ENCODE results near the gene FBXW9.
A peak's percentile ranks its signal among the peaks of the same experiment; 100 is the strongest.
"Not testable (repeated sequence)": the region's sequence is repeated elsewhere in the genome, so short reads cannot be mapped to it uniquely, and the experiment has no call there.

Gene FBXW9

DNA sequence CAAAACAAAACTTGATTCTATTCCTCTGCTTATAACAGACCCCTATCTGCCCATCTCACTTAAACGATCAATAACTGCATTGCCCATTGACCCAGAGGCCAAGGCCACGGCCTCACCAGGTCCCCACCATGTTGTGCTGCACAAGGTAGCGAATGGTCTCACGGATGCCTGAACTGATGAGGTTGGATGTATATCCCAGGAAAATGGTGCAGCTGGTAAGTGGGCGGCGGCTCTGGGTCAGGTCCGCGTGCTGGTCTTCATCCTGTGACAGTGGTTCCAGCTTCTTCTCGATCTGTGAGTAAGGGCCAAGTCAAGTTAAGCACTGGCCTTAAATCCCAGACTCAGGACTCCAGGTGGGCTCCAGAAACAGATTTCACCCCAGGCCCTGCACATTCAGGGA is 16.4 kb downstream of the FBXW9 start:
- no peak for DNase-seq

DNA sequence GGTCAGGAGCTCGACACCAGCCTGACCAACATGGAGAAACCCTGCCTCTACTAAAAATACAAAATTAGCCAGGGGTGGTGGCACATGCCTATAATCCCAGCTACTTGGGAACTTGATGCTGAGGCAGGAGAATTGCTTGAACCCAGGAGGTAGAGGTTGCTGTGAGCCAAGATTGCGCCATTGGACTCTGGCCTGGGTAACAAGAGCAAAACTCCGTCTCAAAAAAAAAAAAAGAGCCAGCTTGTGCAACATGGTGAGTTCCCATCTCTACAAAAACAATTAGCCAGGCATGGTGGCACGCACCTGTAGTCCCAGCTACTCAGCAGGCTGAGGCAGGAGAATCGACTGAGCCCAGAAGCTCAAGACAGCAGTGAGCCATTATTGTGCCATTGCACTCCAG is 18.4 kb downstream of the FBXW9 start:
- not testable (repeated sequence) for DNase-seq

- DNase-seq, result no peak
Measured at GRCh38 chr19:12676928-12677327, 19.5 kb downstream of the FBXW9 start.

DNA sequence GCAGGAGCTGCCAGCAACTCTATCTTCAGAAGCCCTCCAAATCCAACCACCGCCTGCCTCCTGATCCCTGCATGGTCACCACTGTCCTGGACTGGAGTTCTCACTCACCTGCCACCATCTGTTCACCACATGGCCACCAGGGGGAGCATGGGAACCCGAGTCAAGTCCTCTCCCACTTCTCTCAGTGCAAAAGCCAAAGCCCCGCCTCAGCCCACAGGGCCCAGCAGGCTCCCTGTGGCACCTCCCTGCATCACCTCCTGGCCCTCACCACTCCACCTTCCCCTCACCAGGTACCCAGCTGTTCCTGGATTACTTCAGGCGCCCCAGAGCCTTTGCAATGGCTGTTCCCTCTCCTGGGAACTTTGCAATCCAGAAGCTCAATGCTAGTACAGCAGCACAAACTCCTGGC is 20.0 kb downstream of the FBXW9 start:
- peak; percentile 67 for DNase-seq

DNA sequence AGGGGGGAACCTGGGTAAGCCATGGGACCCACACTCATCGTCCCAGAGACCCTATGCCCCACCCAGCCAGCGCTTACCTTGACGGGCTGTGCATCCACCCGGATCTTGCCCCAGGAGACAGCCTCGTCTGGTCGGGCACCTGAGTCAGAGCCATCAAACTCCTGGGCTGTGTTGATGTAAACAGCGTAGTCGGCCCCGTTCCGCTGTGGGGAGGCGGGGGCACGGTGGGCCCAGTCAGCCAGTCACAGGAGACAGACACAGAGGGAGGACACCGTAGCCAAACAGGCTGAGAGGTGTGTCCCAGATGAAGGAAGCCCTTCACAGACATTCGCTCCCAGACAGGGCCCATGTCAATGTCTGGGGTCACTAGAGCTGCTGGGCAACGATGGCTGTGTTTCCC is 20.5 kb downstream of the FBXW9 start:
- DNase-seq, result no peak

DNA sequence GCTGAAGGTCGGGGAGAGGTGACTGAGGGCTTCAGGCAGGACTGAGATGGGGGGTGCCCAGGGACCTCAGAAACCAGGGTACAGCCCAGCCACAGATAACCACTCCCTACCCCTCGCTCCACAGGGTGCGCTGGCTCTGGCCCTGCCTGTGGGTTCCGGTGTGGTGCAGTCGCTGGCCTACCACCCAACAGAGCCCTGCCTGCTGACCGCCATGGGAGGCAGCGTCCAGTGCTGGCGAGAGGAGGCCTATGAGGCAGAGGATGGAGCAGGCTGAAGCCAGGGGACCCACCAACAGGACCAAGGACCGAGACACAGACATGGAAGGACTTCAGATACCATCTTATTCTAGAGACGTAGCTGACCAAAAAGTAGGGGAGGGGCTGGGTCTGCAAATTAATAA is 21.0 kb downstream of the FBXW9 start:
- DNase-seq, result no peak

- DNase-seq, result no peak
Measured at GRCh38 chr19:12672744-12673143, 23.7 kb downstream of the FBXW9 start.

- DNase-seq, result no peak
Measured at GRCh38 chr19:12670159-12670928, 26.1 kb downstream of the FBXW9 start.

DNA sequence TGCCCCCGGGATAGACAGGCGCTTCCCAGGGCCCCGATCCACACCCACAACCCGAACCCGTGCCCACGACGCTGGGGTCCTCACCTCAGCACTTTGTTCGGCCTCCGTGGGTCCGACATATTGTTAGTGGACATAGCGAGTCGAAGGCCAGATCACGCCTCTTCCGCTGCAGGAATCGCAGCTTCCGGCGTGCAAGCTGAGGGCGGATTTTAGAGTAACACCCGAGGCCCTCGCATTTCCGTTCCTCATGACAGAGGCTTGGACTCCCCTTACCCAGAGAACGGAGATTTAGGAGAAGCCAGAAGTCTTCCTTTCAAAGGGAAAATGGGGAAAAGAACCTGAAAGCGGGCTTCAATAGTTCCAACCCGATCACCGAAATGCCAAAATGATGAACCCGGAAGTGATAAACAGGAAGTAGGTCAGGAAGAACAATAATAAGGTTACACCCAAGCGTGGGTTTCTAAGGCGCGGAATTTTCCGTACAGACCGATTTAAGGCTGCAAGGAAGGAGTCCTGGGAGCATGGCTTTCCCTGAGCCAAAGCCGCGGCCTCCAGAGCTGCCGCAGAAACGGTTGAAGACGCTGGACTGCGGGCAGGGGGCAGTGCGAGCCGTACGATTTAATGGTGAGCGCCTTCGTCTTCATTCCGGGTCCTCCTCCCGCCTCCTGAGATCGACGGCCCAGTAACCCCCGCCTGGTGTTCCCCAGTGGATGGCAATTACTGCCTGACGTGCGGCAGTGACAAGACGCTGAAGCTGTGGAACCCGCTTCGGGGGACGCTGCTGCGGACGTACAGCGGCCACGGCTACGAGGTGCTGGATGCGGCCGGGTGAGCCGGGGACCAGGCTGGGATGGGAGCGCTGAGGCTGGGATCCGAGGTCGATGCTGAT is 26.9 kb downstream of the FBXW9 start:
- peak; percentile 65 for DNase-seq

- DNase-seq, result no peak
Measured at GRCh38 chr19:12668932-12669269, 27.5 kb downstream of the FBXW9 start.

DNA sequence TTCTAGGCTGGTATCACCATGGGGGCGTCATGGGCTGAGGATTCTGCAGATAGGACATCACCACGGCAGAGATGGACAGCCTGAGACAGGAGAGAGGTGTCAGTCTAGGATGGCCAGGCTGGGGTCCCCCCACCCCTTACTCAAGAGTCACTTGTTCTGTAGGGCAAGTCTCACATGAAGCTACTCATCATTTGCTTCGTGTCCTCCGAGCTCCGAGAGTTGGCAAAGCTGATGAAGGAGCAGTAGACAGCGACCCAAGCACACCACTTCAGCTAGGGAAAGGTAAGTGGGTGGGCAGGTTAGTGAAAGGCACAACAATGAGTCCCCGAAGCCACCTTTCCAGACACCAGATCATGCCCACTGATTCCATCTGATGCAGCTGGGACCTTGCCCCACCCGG is 28.1 kb downstream of the FBXW9 start:
- no peak for DNase-seq

- no peak for DNase-seq
Measured at GRCh38 chr19:12667731-12668302, 28.6 kb downstream of the FBXW9 start.

DNA sequence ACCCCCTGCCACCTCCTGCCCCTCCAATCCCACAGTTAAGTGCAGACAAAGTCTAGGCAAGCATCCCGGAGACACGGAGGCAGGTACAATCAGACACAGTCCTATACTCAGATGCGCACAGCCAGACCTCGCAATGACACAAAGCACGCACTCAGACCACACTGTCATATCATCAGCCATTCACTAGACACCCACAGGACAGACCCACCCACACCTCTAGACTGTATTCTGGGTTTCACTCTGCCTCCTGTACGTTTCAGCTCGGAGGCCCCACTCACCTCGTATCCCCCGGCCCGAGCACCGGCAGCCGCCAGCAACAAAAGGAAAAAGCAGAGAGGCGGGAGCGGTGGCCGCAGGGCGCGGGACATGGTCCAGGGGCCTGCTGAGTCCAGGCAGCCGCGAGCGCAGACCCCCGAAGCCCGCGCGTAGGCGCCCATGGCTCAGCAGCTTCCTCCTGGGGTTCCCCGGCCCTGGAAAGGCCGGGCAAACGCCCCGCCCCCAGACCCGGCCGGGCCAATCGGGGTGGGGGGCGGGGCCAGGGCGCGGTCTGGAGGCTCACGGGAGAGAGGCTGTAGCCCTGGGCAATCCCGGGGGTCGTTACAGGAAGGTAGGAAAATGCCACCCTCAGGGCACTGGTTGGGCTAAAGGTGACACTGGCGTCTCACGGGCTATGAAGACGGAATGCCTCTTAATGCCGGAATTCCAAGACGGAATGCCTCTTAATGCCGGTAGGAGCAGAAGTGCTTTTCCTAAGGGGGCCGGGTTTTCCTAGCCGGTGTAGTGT is 30.0 kb downstream of the FBXW9 start, which contains the start of the genes MAN2B1 and WDR83:
MAN2B1 (minus strand) TSS at position 478 of the 784 bp plus-strand sequence; CDS start at position 437, 41 bp downstream.
WDR83 (plus strand) TSS at position 543 of the 784 bp plus-strand sequence. CDS start 2,984 bp downstream, outside the sequence.
- peak; percentile 33 for DNase-seq

- no peak for DNase-seq
Measured at GRCh38 chr19:12665671-12666264, 30.7 kb downstream of the FBXW9 start.

GRCh38 chr19:12665281-12665573 is 31.2 kb downstream of the FBXW9 start:
- no peak for DNase-seq

DNA sequence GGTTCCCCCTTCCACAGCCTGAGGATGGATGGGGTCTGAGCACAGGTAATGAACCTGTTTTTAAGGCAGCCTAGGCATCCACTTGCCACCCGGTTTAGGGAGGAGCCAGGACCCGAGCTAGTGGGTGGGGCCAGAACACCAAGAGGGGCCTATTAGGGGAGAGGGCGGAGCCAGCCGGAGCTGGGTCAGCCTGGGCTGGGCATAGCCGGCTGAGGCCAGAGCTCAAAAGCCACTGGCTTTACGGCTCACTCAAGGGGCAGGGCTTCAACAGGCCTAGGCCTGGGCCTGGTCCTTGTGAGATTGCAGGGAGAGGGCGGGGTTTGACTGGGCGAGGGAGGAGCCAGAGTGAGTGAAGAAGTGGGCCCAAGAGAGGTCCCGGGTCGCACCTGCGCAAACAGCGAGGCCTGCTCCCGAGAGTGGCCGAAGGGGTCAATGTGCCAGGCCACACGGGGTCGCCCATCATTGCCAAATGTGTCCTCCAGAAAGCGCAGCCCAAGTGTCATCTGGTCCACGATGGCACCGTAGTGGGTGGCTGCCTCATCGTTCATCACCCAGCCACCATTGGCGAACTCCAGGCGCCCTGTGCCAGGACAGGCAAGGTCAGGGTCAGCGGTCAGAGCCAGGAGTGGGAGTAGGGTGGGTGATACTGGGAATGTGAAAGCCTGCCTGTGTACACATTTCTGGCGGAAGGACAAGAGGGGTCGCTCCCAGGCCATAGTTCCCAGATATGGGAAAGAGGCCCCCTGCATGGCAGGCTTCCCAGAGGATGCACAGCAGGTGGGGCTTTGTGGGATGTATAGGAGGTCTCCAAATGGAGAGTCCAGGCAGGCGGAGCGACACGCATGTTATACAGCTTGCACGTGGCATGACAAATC is 31.8 kb downstream of the FBXW9 start:
- no peak for DNase-seq

- no peak for DNase-seq
Measured at GRCh38 chr19:12660980-12661379, 35.5 kb downstream of the FBXW9 start.

DNA sequence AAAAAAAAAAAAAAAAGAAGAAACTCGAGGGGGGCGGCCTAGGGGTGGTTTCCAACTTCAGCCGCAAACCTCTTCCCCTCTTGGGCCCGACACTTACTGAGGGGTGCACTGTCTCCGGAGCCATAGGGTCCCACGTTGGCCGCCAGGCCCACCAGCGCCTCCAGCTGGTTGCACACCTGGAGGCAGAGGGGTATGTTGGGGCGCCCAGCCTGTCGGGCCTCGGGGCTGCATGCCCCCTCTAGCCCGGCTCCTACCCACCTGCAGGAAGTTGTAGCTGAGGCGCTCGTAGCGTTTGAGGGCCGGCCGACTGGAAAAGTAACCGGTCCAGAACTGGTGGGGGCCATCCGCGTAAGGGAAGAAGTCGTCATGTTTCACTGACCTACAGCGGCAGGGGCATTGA is 38.5 kb downstream of the FBXW9 start:
- no peak for DNase-seq

DNA sequence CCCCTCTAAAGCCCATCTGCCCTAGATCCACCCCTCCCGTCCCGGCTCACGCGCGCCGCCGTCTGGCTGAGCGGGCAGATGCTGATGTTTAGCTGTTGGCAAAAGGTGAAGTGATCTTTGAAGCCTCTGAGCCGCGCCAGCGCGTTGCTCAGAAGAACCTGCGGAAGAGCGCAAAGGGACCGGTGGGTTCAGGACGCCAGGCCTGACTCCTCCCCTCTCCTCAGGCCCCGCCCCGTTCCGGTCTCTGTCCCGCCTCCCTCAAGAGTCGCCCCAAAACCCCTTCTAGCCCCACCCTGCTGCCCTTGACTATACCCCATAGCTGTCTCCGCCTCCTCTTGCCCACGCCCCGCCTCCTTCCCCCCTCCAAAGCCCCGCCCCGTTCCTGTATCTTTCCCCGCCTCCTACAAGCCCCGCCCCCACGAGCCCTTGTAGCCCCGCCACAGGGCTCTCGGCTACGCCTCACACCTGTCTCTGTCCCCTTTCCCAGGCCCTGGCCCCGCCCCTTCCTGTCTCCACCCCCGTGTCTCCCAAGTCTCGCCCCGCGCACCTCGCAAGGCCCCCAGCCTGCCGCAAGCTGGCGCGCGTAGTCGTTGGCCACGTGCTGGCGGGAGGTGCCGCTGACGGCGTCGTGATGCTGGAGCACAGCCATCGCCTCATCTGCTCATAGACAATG is 39.4 kb downstream of the FBXW9 start:
- no peak for DNase-seq

- DNase-seq, result no peak
Measured at GRCh38 chr19:12655546-12655945, 40.9 kb downstream of the FBXW9 start.

DNA sequence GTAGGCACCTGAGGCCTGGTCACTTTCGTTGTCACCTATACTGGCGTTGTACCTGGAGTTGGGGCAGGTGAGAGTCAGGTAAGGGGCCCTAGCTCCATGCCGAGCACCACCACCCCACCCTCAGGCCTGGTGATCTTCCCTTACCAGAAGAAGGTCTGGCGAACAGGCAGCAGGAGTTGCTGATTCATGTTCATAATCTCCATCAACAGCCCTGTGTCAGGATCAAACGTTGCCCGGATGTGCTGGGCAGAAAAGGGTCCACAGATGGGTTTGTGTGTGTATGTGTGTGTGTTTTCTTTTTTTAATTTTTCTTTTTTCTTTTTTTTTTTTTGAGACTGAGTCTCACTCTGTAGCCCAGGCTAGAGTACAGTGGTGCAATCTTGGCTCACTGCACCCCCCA is 44.2 kb downstream of the FBXW9 start:
- DNase-seq, result no peak
